ENCODE data around the gene PPP2R1B.

DNA sequence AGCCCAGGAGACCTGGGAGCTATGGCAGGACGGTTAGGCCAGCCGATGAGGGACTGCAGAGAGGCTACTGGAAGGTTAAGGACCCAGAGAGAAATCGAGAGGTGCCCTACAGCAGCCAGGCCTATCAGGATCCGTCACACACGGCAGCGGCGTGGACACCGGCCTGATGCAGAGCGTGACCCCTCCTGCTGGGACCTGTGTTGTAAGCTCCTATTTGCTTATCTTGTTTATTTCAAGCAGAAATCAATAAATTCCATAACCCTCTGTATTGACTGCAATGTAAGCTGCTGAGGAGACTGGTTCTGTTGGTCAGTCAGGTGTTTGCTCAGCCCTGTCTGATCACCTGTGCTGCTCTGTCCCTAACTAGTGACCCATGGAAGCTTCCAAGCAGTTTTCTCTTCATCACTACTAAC is 39.9 kb downstream of the PPP2R1B start:
- TF ChIP-seq CTCF (conservative IDR thresholded peaks at IDR 0.05 in 1 of 2, IDR thresholded peaks at IDR 0.05 in 1 of 2; ENCODE audit: extremely low read depth in 1 of 2, insufficient read depth in 1 of 2, low read depth in 1 of 2, low read length in 2 of 2) (no peak), EZH2 (IDR thresholded peaks at IDR 0.05; ENCODE audit: borderline replicate concordance, low read length) (no peak)

Data from mammary epithelial cell (primary cell).